Measurements from ENCODE around the gene SPINK1. TPM values are rescaled to one million over a fixed set of nuclear protein-coding genes. Genes with fewer than 3 reads are reported as not detected.

SPINK1 gene
- total RNA-seq, 1 experiment from 2014 or later, result not detected

DNA sequence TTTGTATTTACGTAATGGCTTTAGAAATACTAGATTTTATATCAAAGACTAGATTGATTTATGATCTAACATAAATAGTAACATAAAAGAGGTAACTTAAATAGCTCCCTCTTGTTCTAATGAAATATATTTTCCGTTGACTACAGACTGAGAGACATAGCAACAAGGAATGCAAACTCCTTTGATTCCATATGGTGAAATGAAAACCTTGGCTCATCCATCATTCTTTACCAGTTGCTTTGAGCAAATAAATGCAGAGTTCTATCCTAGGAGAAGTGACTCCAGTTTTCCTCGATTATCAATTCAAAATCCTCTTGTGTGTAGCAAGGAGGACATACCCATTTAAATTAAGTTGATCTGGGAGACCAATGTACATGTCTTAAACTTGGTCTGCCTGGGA lies 31.0 kb downstream of the SPINK1 start:
- no peak overlapping the region for H3K4me2 ChIP-seq
- ChIA-PET POLR2A (ENCODE audit: unreplicated experiment) (no interaction called here), CTCF (no interaction called here)
- peaks cover 36% of the 10 kb centered on the region for H3K27me3 ChIP-seq (ENCODE audit: insufficient read depth, low read depth)
- TF ChIP-seq, protein P1, sequence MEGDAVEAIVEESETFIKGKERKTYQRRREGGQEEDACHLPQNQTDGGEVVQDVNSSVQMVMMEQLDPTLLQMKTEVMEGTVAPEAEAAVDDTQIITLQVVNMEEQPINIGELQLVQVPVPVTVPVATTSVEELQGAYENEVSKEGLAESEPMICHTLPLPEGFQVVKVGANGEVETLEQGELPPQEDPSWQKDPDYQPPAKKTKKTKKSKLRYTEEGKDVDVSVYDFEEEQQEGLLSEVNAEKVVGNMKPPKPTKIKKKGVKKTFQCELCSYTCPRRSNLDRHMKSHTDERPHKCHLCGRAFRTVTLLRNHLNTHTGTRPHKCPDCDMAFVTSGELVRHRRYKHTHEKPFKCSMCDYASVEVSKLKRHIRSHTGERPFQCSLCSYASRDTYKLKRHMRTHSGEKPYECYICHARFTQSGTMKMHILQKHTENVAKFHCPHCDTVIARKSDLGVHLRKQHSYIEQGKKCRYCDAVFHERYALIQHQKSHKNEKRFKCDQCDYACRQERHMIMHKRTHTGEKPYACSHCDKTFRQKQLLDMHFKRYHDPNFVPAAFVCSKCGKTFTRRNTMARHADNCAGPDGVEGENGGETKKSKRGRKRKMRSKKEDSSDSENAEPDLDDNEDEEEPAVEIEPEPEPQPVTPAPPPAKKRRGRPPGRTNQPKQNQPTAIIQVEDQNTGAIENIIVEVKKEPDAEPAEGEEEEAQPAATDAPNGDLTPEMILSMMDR (conservative IDR thresholded peaks at IDR 0.05), result no peak
- TF ChIP-seq EZH2 (IDR thresholded peaks at IDR 0.05; ENCODE audit: low read depth), result no peak
- DNase-seq, result no peak
- H3K4me1 ChIP-seq (replicated peaks; ENCODE audit: insufficient read depth), result no peaks in the 10 kb centered on the region
- H3K79me2 ChIP-seq (ENCODE audit: low read depth), result no peaks in the 10 kb centered on the region
- no peaks in the 10 kb centered on the region for H4K20me1 ChIP-seq (ENCODE audit: insufficient read depth)
- H3K4me3 ChIP-seq, result no peak overlapping the region
- no peaks in the 10 kb centered on the region for H3F3A ChIP-seq (ENCODE audit: insufficient read depth, low read depth)
- intact Hi-C loops (cut with micrococcal nuclease; ENCODE audit: unreplicated experiment), result no loop called here
- no TSS peak for BruUV-seq (replicated peaks)
- no peaks in the 10 kb centered on the region for H3K36me3 ChIP-seq (ENCODE audit: low read depth)
- no peaks in the 10 kb centered on the region for H3K9me2 ChIP-seq (ENCODE audit: insufficient read depth)
- no peak overlapping the region for H2AFZ ChIP-seq
- H3K27ac ChIP-seq, result no peak overlapping the region
- H3K9me3 ChIP-seq (ENCODE audit: insufficient read depth, low read depth), result no peaks in the 10 kb centered on the region

DNA sequence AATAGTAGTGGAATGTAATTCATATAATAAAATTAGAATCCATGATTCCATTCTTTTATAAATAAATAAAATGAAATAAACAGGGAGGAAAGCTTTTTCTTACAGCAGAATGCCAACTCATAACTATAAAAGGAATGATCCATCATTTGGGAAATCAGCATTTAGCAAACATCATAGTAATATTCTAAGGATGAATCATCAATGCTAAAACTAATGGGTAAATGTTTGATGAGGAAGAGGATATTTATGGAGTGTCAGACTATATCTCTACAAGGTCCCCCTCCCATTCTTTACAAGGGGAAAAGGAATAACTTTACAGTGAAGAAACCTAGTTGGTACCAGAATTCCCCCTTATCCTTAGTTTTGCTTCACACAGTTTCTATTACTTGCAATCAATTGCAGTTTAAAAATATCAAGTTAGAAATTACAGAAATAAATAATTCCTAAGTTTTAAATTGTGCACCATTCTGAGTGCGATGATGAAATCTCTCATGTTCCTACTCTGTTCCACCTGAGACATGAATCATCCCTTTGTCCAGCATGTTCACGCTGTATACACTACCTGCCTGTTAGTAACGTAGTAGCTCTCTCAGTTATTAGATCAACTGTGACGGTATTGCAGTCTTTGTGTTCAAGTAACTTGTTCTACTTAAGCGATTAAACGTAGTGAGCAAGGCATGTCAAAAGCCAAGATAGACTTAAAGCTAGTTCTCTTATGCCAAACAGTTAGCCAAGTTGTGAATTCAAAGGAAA lies 34.7 kb downstream of the SPINK1 start:
- H2AFZ ChIP-seq, result no peak overlapping the region

DNA sequence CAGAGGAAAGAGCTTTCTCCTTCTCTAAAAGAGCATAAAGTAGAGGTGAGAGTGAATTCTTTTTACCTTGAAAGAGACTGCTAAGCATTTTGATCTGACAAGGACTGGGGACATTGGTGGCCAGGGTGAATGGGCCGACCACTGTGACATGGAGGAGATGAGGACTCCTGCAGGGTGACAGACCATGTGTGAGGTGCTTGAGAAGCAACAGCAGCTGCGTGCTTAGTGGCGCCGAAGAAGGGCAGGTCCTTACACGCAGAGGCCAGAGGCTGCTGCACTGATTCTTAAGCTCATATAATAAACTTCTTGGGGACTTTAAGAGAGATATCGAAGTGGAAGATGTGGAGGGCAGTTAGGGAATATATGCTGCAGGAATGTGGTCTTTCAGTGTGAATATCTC lies 40.3 kb downstream of the SPINK1 start:
- Histone ChIP-seq H3K4me2 (no peak overlapping the region), H3F3A (ENCODE audit: insufficient read depth, low read depth) (no peaks in the 10 kb centered on the region), H3K4me1 (replicated peaks; ENCODE audit: insufficient read depth) (no peaks in the 10 kb centered on the region), H3K9me3 (ENCODE audit: insufficient read depth, low read depth) (no peaks in the 10 kb centered on the region), H3K36me3 (ENCODE audit: low read depth) (no peaks in the 10 kb centered on the region), H4K20me1 (ENCODE audit: insufficient read depth) (no peaks in the 10 kb centered on the region), H3K27me3 (ENCODE audit: insufficient read depth, low read depth) (no peaks in the 10 kb centered on the region), H3K27ac (no peak overlapping the region), H3K79me2 (ENCODE audit: low read depth) (no peaks in the 10 kb centered on the region), H3K4me3 (no peak overlapping the region), H3K9me2 (ENCODE audit: insufficient read depth) (no peaks in the 10 kb centered on the region), H2AFZ (no peak overlapping the region)
- intact Hi-C loops (cut with micrococcal nuclease; ENCODE audit: unreplicated experiment), result no loop called here
- ChIA-PET POLR2A (ENCODE audit: unreplicated experiment) (no interaction called here), CTCF (no interaction called here)
- TF ChIP-seq, protein P1 (conservative IDR thresholded peaks at IDR 0.05), result no peak
- no peak for TF ChIP-seq EZH2 (IDR thresholded peaks at IDR 0.05; ENCODE audit: low read depth)
- BruUV-seq (replicated peaks), result no TSS peak
- no peak for DNase-seq

More for the DNA sequence above, 34.7 kb downstream of the SPINK1 start:
- no peaks in the 10 kb centered on the region for H3K9me3 ChIP-seq (ENCODE audit: insufficient read depth, low read depth)
- H3K36me3 ChIP-seq (ENCODE audit: low read depth), result no peaks in the 10 kb centered on the region
- H3F3A ChIP-seq (ENCODE audit: insufficient read depth, low read depth), result no peaks in the 10 kb centered on the region
- no peak for TF ChIP-seq EZH2 (IDR thresholded peaks at IDR 0.05; ENCODE audit: low read depth)
- TF ChIP-seq, protein P1 (conservative IDR thresholded peaks at IDR 0.05), result no peak
- H3K79me2 ChIP-seq (ENCODE audit: low read depth), result no peaks in the 10 kb centered on the region
- CTCF ChIA-PET, result no interaction called here
- H3K4me1 ChIP-seq (replicated peaks; ENCODE audit: insufficient read depth), result no peaks in the 10 kb centered on the region
- H3K4me3 ChIP-seq, result no peak overlapping the region
- POLR2A ChIA-PET (ENCODE audit: unreplicated experiment), result no interaction called here
- no peak for DNase-seq
- no peak overlapping the region for H3K27ac ChIP-seq
- intact Hi-C loops (cut with micrococcal nuclease; ENCODE audit: unreplicated experiment), result no loop called here
- no peaks in the 10 kb centered on the region for H3K9me2 ChIP-seq (ENCODE audit: insufficient read depth)
- H4K20me1 ChIP-seq (ENCODE audit: insufficient read depth), result no peaks in the 10 kb centered on the region
- no peak overlapping the region for H3K4me2 ChIP-seq
- H3K27me3 ChIP-seq (ENCODE audit: insufficient read depth, low read depth), result peaks cover 28% of the 10 kb centered on the region
- no TSS peak for BruUV-seq (replicated peaks)
